Measurements from ENCODE around the gene ANKRD10.
A peak's percentile ranks its signal among the peaks of the same experiment; 100 is the strongest.
"Not testable (repeated sequence)": the region's sequence is repeated elsewhere in the genome, so short reads cannot be mapped to it uniquely, and the experiment has no call there.

ANKRD10 gene

DNA sequence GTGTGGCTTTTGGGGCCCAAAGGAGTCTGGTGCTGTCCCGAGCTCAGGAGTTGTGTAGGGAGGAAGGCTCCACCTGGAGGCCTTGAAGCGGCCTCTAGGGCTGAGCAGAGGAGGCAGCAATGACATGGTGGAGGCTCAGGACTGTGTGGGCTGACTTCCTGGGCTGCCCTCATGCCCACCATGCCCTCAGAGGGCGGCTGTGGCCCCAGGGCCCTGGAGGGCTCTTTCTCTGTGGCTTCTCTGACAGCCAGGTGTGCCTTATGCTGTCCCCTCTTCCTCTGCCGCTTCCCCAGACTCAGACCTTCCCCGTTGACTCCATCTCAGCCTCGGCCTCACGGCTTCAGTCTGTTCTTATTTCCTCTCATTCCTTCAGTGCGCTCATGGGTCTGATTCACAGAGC, 35.5 kb upstream of the ANKRD10 start:
- in situ Hi-C loops (cut with MboI; ENCODE audit: low sequenced_read_pairs, unreplicated experiment), result no loop called here
- DNase-seq (ENCODE audit: low spot score), result no peak
- TF ChIP-seq, protein P1, sequence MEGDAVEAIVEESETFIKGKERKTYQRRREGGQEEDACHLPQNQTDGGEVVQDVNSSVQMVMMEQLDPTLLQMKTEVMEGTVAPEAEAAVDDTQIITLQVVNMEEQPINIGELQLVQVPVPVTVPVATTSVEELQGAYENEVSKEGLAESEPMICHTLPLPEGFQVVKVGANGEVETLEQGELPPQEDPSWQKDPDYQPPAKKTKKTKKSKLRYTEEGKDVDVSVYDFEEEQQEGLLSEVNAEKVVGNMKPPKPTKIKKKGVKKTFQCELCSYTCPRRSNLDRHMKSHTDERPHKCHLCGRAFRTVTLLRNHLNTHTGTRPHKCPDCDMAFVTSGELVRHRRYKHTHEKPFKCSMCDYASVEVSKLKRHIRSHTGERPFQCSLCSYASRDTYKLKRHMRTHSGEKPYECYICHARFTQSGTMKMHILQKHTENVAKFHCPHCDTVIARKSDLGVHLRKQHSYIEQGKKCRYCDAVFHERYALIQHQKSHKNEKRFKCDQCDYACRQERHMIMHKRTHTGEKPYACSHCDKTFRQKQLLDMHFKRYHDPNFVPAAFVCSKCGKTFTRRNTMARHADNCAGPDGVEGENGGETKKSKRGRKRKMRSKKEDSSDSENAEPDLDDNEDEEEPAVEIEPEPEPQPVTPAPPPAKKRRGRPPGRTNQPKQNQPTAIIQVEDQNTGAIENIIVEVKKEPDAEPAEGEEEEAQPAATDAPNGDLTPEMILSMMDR (IDR thresholded peaks at IDR 0.05; ENCODE audit: borderline replicate concordance, control extremely low read depth, extremely low read depth, insufficient read depth, missing control alignments), result no peak

DNA sequence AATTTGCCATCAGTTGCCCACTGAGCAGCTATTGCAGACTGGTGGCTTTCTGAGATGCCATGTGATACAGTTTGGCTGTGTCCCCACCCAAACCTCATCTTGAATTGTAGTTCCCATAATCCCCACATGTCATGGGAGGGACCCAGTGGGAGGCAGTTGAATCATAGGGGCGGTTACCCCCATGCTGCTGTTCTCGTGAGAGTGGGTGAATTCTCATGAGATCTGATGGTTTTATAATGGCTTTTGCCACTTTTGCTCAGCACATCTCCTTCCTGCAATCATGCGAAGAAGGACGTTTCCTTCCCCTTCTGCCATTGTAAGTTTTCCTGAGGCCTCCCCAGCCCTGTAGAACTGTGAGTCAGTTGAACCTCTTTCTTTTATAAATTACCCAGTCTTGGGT, 34.8 kb upstream of the ANKRD10 start:
- in situ Hi-C loops (cut with MboI; ENCODE audit: low sequenced_read_pairs, unreplicated experiment), result no loop called here
- TF ChIP-seq, protein P1 (IDR thresholded peaks at IDR 0.05; ENCODE audit: borderline replicate concordance, control extremely low read depth, extremely low read depth, insufficient read depth, missing control alignments), result no peak
- DNase-seq (ENCODE audit: low spot score), result no peak

DNA sequence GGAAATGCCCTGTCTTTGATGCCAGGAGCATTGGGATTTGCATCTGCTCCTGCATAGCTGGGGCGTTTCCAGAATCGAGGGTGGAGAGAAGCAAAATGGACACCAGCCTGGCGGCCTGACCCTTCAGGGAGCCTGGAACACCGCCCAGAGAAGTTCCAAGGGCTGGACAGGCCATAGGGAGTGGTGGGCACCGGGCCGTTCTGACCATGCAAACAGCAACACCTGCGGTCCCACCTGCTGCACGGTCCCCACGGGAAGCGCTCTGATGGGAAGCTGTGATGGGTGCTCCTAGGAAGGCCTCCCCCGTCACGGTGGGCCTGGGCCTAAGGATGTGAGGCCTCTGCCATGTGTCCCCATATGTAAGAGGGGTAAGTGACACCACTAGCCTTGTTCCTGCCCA, 34.2 kb upstream of the ANKRD10 start:
- TF ChIP-seq, protein P1 (IDR thresholded peaks at IDR 0.05; ENCODE audit: borderline replicate concordance, control extremely low read depth, extremely low read depth, insufficient read depth, missing control alignments), result no peak
- no peak for DNase-seq (ENCODE audit: low spot score)
- in situ Hi-C loops (cut with MboI; ENCODE audit: low sequenced_read_pairs, unreplicated experiment), result no loop called here

DNA sequence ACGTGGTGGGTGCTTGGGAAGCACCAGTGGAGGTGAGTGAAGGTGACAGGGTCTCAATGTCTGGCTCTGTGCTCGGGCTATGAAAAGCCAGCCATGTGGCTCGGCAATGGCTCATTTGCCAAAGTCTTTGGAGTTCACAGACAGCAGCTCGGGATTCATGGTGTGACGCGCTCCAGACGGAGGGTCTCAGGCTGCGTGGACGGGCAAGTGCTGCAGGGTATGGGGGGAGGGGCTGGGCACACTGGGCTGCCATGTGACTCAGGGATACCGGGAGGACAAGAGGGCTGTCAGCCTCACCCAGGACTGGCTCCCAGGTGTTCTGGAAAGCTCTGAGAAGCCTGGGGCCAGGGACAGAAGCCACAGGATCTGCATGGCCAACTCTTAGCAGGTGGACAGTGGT, 32.5 kb upstream of the ANKRD10 start:
- DNase-seq (ENCODE audit: low spot score); in situ Hi-C loops (cut with MboI; ENCODE audit: low sequenced_read_pairs, unreplicated experiment): not testable (repeated sequence)

DNA sequence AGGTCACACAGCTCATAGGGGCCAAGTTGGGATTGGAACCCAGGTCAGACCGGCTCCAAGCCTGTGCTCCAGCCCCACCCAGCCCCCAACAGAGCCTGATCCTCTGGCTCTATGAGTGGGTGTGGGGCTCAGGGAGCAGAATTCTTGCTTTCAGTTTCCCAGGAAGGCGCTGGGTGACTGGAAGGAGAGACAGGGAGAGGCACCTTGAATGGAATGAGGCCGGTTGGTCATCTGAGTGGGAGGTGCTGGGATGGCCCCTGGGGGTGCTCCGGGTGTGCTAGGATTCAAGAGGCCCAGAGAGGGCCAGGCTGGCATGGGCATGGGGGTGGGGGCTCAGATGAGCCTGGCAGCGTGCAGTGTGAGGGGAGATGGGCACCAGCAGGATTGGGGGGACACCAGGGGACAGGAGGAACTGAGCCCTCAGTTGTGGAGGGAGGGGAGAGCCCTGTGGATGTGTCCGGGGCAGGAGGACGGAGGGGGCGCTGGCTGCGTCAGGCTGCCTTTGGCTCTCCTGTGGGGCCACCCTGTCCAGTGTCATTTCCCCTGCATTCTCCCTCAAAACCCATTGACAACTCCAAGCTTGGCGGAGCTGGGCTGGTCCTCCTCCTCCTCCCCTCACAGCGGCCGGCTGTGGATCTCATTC, 31.2 kb upstream of the ANKRD10 start:
- in situ Hi-C loops (cut with MboI; ENCODE audit: low sequenced_read_pairs, unreplicated experiment), result no loop called here
- DNase-seq (ENCODE audit: low spot score), result peak; percentile 11
- TF ChIP-seq, protein P1 (IDR thresholded peaks at IDR 0.05; ENCODE audit: borderline replicate concordance, control extremely low read depth, extremely low read depth, insufficient read depth, missing control alignments), result no peak

DNA sequence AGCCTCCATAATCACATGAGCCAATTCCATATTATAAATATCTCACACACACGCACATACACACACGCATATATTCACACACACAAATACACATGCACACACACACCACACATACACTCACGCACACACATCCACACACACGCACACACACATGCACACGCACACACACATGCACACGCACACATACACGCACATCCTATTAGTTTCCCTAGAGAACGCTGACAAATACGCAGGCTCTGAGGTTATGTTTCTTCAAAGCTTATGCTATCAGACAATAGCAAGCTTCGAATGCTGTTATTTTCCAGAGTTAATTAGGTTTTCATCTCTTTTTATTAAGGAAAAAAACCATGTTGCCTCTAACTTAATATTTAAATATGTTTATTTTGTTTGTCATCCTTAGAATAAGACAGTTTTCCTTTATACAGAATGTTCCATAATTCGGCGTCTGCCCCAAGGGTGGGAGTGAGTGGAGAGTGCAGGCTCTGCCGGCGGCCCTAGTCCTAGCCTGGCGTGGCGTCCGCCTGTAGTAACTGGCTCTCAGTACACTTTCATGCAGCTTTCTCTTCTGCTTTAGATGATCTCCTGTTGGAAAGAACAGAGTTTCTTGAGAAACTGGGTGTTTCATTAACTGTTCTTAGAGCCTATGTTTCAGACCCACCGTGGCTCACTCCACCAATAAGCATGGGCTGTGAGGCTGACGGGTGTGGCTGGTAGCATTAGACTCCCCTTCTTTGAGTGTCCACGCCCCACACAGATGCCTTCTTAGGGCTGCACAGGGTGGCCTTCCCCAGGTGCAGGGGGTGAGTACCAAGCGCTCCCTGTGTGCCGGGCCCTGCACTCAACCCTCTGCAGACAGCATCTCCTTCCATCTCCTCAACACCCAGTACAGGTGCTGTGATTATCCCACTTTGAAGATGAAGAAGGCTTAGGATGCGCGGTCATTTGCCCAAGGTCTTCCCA, 30.4 kb upstream of the ANKRD10 start:
- TF ChIP-seq, protein P1 (IDR thresholded peaks at IDR 0.05; ENCODE audit: borderline replicate concordance, control extremely low read depth, extremely low read depth, insufficient read depth, missing control alignments), result no peak
- in situ Hi-C loops (cut with MboI; ENCODE audit: low sequenced_read_pairs, unreplicated experiment), result no loop called here
- no peak for DNase-seq (ENCODE audit: low spot score)
